UCSD-AML1 (cell line): ENCODE data around the gene TJP1.
"Not testable (repeated sequence)": the region's sequence is repeated elsewhere in the genome, so short reads cannot be mapped to it uniquely, and the experiment has no call there.

ENCODE experiments used
- DNase-seq: peaks from one replicate; lab custom pipeline; 2025; ENCODE audit not compliant: unreplicated experiment; lab: John Stamatoyannopoulos, UW

The TJP1 gene

GRCh38 chr15:29800491-29801366 lies 21.5 kb downstream of the TJP1 start:
- DNase-seq: no peak

GRCh38 chr15:29799859-29800258 lies 22.4 kb downstream of the TJP1 start:
- DNase-seq: no peak

- no peak for DNase-seq
These were observed 26.7 kb downstream of the TJP1 start for GRCh38 chr15:29795610-29796009.

GRCh38 chr15:29792426-29793159 lies 29.7 kb downstream of the TJP1 start:
- no peak for DNase-seq

GRCh38 chr15:29790607-29791006 lies 31.7 kb downstream of the TJP1 start:
- DNase-seq: no peak

GRCh38 chr15:29789871-29790270 lies 32.4 kb downstream of the TJP1 start:
- DNase-seq: no peak

- DNase-seq: no peak
These were observed 33.7 kb downstream of the TJP1 start for GRCh38 chr15:29788433-29789034.

- DNase-seq: no peak
These were observed 34.5 kb downstream of the TJP1 start for GRCh38 chr15:29787767-29788166.

GRCh38 chr15:29785642-29786041 lies 36.6 kb downstream of the TJP1 start:
- DNase-seq: no peak

GRCh38 chr15:29785136-29785535 lies 37.1 kb downstream of the TJP1 start:
- no peak for DNase-seq

GRCh38 chr15:29784413-29784812 lies 37.9 kb downstream of the TJP1 start:
- no peak for DNase-seq

- DNase-seq: not testable (repeated sequence)
These were observed 39.5 kb downstream of the TJP1 start for GRCh38 chr15:29782816-29783215.

- no peak for DNase-seq
These were observed 43.9 kb downstream of the TJP1 start for GRCh38 chr15:29778382-29778781.

- DNase-seq: no peak
These were observed 45.4 kb downstream of the TJP1 start for GRCh38 chr15:29776859-29777258.

- no peak for DNase-seq
These were observed 47.4 kb downstream of the TJP1 start for GRCh38 chr15:29774900-29775299.

GRCh38 chr15:29773816-29774215 lies 48.5 kb downstream of the TJP1 start:
- DNase-seq: no peak

- no peak for DNase-seq
These were observed 49.3 kb downstream of the TJP1 start for GRCh38 chr15:29773000-29773399.

GRCh38 chr15:29770796-29771195 lies 51.5 kb downstream of the TJP1 start:
- DNase-seq: no peak

- DNase-seq: no peak
These were observed 56.3 kb downstream of the TJP1 start for GRCh38 chr15:29765898-29766527.

- no peak for DNase-seq
These were observed 56.9 kb downstream of the TJP1 start for GRCh38 chr15:29765234-29765841.

GRCh38 chr15:29759596-29759995 lies 62.7 kb downstream of the TJP1 start:
- no peak for DNase-seq
